ENCODE results near the gene EIPR1. TPM values are rescaled to one million over a fixed set of nuclear protein-coding genes. Genes with fewer than 3 reads are reported as not detected.

EIPR1 gene
- total and polyA plus RNA-seq, 2 experiments from 2014 or later: 17.4 to 46.3 TPM

DNA sequence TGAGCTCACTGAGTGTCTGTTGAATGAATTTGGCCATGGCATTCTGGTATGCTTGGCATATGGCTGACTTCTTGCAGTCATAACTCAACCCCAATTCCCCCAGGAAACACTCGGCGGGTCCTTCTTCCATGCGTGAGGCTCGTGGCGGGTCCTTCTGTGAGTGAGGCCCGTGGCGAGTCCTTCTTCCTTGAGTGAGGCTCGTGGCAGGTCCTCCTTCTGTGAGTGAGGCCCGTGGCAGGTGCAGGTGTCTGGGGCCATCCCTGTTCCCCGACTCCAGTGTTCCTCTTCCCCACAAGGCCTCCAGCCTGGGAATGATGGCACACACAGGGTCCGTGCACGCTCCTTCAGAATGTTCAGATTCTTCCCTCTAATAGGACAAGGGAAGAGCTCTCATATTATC is 169.0 kb downstream of the EIPR1 start:
- Histone ChIP-seq H2AFZ (no peak overlapping the region), H3K9me2 (ENCODE audit: insufficient read depth) (no peaks in the 10 kb centered on the region), H4K20me1 (replicated peaks; ENCODE audit: insufficient read depth) (no peaks in the 10 kb centered on the region), H3K27me3 (ENCODE audit: insufficient read depth) (no peaks in the 10 kb centered on the region), H3F3A (replicated peaks; ENCODE audit: low read depth) (no peaks in the 10 kb centered on the region), H3K4me1 (ENCODE audit: insufficient read depth) (no peaks in the 10 kb centered on the region), H3K27ac (ENCODE audit: low read depth) (no peak overlapping the region), H3K79me2 (replicated peaks; ENCODE audit: insufficient read depth) (no peaks in the 10 kb centered on the region), H3K36me3 (ENCODE audit: insufficient read depth) (no peaks in the 10 kb centered on the region), H3K4me3 (no peak overlapping the region), H3K4me2 (no peak overlapping the region)
- no peak overlapping the region for H3K27ac Mint-ChIP-seq
- H3K36me3 Mint-ChIP-seq (ENCODE audit: low read depth): peaks cover 4% of the 10 kb centered on the region; the same call in 1 of the 3 replicates
- H3K4me1 Mint-ChIP-seq: peaks cover 6% of the 10 kb centered on the region; the same call in 1 of the 3 replicates
- TF ChIP-seq STAT1 (IDR thresholded peaks at IDR 0.05; ENCODE audit: unreplicated experiment): no peak
- TF ChIP-seq, protein P1, sequence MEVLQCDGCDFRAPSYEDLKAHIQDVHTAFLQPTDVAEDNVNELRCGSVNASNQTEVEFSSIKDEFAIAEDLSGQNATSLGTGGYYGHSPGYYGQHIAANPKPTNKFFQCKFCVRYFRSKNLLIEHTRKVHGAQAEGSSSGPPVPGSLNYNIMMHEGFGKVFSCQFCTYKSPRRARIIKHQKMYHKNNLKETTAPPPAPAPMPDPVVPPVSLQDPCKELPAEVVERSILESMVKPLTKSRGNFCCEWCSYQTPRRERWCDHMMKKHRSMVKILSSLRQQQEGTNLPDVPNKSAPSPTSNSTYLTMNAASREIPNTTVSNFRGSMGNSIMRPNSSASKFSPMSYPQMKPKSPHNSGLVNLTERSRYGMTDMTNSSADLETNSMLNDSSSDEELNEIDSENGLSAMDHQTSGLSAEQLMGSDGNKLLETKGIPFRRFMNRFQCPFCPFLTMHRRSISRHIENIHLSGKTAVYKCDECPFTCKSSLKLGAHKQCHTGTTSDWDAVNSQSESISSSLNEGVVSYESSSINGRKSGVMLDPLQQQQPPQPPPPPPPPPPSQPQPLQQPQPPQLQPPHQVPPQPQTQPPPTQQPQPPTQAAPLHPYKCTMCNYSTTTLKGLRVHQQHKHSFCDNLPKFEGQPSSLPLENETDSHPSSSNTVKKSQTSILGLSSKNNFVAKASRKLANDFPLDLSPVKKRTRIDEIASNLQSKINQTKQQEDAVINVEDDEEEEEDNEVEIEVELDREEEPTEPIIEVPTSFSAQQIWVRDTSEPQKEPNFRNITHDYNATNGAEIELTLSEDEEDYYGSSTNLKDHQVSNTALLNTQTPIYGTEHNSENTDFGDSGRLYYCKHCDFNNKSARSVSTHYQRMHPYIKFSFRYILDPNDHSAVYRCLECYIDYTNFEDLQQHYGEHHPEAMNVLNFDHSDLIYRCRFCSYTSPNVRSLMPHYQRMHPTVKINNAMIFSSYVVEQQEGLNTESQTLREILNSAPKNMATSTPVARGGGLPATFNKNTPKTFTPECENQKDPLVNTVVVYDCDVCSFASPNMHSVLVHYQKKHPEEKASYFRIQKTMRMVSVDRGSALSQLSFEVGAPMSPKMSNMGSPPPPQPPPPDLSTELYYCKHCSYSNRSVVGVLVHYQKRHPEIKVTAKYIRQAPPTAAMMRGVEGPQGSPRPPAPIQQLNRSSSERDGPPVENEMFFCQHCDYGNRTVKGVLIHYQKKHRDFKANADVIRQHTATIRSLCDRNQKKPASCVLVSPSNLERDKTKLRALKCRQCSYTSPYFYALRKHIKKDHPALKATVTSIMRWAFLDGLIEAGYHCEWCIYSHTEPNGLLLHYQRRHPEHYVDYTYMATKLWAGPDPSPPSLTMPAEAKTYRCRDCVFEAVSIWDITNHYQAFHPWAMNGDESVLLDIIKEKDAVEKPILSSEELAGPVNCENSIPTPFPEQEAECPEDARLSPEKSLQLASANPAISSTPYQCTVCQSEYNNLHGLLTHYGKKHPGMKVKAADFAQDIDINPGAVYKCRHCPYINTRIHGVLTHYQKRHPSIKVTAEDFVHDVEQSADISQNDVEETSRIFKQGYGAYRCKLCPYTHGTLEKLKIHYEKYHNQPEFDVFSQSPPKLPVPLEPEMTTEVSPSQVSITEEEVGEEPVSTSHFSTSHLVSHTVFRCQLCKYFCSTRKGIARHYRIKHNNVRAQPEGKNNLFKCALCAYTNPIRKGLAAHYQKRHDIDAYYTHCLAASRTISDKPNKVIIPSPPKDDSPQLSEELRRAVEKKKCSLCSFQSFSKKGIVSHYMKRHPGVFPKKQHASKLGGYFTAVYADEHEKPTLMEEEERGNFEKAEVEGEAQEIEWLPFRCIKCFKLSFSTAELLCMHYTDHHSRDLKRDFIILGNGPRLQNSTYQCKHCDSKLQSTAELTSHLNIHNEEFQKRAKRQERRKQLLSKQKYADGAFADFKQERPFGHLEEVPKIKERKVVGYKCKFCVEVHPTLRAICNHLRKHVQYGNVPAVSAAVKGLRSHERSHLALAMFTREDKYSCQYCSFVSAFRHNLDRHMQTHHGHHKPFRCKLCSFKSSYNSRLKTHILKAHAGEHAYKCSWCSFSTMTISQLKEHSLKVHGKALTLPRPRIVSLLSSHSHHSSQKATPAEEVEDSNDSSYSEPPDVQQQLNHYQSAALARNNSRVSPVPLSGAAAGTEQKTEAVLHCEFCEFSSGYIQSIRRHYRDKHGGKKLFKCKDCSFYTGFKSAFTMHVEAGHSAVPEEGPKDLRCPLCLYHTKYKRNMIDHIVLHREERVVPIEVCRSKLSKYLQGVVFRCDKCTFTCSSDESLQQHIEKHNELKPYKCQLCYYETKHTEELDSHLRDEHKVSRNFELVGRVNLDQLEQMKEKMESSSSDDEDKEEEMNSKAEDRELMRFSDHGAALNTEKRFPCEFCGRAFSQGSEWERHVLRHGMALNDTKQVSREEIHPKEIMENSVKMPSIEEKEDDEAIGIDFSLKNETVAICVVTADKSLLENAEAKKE (CRISPR knock-in tag; IDR thresholded peaks at IDR 0.05): no peak
- TF ChIP-seq NANOG (IDR thresholded peaks at IDR 0.05; ENCODE audit: borderline replicate concordance): no peak
- no peak for TF ChIP-seq JUNB (IDR thresholded peaks at IDR 0.05; ENCODE audit: unreplicated experiment)
- ATAC-seq: no peak
- H3K4me3 Mint-ChIP-seq: no peak overlapping the region
- H3K27me3 Mint-ChIP-seq (ENCODE audit: insufficient read depth, low read depth, poor library complexity): no peaks in the 10 kb centered on the region
- no peaks in the 10 kb centered on the region for H3K9me3 Mint-ChIP-seq
- no peak for DNase-seq (ENCODE audit: low spot score)

DNA sequence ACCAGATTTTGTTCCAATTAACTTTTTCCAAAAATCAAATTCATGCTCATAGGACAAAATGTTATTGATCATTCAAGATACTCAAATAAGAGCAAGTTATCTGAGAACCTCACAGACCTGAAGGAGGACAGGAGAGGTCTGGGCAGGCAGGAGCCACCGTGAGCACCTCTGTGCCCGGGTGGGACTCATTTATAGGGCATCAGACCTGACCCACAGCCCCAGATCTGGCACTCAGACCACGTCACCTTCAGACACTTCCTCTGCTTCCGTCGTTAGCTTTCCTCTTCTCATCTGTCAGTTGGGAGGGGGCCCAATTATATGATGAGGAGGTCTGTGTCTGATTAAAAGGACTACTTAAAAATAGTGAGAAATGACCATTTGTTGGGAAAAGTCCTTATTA is 169.4 kb downstream of the EIPR1 start:
- Histone ChIP-seq H3K9me2 (ENCODE audit: insufficient read depth) (no peaks in the 10 kb centered on the region), H3K36me3 (ENCODE audit: insufficient read depth) (no peaks in the 10 kb centered on the region), H3K4me3 (no peak overlapping the region), H3K27ac (ENCODE audit: low read depth) (no peak overlapping the region), H3K79me2 (replicated peaks; ENCODE audit: insufficient read depth) (no peaks in the 10 kb centered on the region), H4K20me1 (replicated peaks; ENCODE audit: insufficient read depth) (no peaks in the 10 kb centered on the region), H3K27me3 (ENCODE audit: insufficient read depth) (no peaks in the 10 kb centered on the region), H3K4me2 (no peak overlapping the region), H3K4me1 (ENCODE audit: insufficient read depth) (no peaks in the 10 kb centered on the region), H3F3A (replicated peaks; ENCODE audit: low read depth) (no peaks in the 10 kb centered on the region), H2AFZ (no peak overlapping the region)
- Mint-ChIP-seq H3K9me3 (peaks cover 2% of the 10 kb centered on the region; the same call in 1 of the 3 replicates), H3K36me3 (ENCODE audit: low read depth) (peaks cover 6% of the 10 kb centered on the region; the same call in 2 of the 3 replicates), H3K27ac (no peak overlapping the region), H3K27me3 (ENCODE audit: insufficient read depth, low read depth, poor library complexity) (no peaks in the 10 kb centered on the region), H3K4me3 (no peak overlapping the region), H3K4me1 (peaks cover 6% of the 10 kb centered on the region; the same call in 1 of the 3 replicates)
- ATAC-seq (no peak), DNase-seq (ENCODE audit: low spot score) (no peak)
- TF ChIP-seq EZH2phosphoT487 (IDR thresholded peaks at IDR 0.05; ENCODE audit: unreplicated experiment): no peak
